GM13977 (cell line): ENCODE measurements around the gene GZF1.

Experiments
- DNase-seq: peaks from one replicate; pipeline ENCODE4 v3.0.0; 2012; ENCODE audit warnings: low spot score
- in situ Hi-C: fragments of 300-500 bp; cut with MboI; formaldehyde crosslinking; loops from one replicate; pipeline ENCODE4 v1.12.0; 2022; ENCODE audit warnings: low sequenced_read_pairs, low pct_unique_long_range_greater_than_20kb, mixed read lengths, inconsistent platforms; ENCODE audit not compliant: unreplicated experiment
- TF ChIP-seq, protein P1 (sequence below): IDR thresholded peaks from 2 replicates; pipeline ENCODE4 v1.5.1; 2012; ENCODE audit warnings: mild to moderate bottlenecking, control low read depth; ENCODE audit not compliant: insufficient read depth; ENCODE audit errors: extremely low read depth, missing control alignments

GZF1 gene

DNA sequence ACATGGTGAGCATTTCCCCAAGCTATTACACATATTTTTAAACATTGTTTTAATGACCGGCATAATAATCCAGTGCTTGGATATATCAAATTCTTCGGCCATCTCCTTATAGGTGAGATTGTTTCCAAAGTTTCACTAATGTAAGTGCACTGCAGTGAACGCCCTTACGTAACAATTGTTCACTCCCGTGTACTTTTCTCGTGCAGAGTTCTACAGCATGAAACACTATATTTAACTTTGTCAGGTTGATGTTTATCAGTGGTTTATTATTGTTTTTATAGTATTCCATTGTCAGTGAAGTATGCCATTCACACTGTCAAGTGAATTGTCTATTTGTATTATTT is 3.4 kb upstream of the GZF1 start:
- no peak for DNase-seq
- in situ Hi-C loops = no loop called here
- TF ChIP-seq, protein P1, sequence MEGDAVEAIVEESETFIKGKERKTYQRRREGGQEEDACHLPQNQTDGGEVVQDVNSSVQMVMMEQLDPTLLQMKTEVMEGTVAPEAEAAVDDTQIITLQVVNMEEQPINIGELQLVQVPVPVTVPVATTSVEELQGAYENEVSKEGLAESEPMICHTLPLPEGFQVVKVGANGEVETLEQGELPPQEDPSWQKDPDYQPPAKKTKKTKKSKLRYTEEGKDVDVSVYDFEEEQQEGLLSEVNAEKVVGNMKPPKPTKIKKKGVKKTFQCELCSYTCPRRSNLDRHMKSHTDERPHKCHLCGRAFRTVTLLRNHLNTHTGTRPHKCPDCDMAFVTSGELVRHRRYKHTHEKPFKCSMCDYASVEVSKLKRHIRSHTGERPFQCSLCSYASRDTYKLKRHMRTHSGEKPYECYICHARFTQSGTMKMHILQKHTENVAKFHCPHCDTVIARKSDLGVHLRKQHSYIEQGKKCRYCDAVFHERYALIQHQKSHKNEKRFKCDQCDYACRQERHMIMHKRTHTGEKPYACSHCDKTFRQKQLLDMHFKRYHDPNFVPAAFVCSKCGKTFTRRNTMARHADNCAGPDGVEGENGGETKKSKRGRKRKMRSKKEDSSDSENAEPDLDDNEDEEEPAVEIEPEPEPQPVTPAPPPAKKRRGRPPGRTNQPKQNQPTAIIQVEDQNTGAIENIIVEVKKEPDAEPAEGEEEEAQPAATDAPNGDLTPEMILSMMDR = no peak

DNA sequence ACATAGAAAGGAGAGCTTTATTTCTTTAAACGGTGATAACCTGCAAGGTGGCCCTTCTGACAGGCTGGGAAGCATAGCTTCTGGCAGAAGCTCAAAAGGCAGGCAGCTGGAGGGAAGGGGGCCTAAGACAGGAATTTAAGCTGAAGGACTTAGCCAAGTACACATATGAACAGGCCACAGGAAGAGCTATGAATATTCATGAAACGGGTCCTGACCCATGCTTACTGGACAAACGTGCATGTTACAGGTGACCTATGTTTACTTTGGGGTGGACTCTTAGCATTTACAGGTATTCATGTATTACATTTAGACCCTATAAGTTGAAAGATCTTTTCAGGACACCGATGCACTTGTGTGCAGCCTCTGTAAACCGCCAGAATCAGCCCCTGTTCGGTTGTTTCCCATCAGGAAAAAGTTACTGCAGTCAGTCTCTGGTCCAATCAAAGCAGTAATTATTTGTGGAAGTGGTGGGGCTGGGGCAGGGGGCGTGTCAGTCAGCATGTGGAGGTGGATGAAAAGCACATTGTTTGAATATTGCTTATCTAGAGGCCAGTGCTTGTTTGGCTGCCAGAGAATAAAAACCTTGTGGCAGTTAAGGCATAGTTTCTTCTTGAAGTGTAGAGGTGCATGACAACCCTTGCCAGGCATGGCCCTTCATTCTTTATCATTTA is 2.9 kb upstream of the GZF1 start:
- in situ Hi-C loops = no loop called here
- DNase-seq = no peak
- TF ChIP-seq, protein P1 = no peak

DNA sequence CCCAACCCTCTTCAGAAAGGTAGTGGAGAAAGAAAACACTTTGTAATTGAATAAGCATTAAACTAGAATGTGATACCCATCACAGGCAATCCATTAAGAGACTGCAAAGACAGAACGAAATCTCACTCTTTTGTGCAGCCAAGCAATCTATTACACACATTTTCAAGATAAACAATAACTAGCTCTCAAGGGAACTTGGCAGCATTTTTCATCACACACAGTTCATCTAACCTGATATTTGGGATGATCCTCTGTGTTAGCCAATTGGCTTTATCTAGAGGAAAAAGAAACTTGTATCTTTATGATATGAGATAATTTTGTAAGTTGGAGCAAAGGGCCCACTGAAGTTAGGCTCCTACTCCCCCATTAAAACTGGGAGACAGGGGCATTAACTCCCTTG is 1.5 kb upstream of the GZF1 start:
- no peak for DNase-seq
- in situ Hi-C loops = no loop called here
- TF ChIP-seq, protein P1 = no peak

DNA sequence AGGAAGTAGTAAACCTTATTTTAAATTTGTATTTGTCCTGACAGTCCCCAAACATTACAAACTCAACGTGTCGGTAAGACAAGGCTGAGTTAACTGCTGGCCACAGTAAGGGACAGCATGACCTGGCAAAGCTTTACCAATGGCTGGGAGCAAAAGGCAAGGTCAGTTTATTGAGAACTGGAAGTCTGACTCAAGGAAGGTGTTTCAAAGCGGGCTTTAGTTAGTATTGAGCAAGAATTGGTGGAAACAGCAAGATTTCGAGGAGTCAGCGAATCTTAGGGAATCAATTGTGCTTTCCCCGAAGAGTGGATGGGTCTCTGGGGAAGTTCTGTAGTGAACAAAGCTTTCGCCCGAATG is 885 bp upstream of the GZF1 start:
- TF ChIP-seq, protein P1 = no peak
- in situ Hi-C loops = no loop called here
- no peak for DNase-seq

DNA sequence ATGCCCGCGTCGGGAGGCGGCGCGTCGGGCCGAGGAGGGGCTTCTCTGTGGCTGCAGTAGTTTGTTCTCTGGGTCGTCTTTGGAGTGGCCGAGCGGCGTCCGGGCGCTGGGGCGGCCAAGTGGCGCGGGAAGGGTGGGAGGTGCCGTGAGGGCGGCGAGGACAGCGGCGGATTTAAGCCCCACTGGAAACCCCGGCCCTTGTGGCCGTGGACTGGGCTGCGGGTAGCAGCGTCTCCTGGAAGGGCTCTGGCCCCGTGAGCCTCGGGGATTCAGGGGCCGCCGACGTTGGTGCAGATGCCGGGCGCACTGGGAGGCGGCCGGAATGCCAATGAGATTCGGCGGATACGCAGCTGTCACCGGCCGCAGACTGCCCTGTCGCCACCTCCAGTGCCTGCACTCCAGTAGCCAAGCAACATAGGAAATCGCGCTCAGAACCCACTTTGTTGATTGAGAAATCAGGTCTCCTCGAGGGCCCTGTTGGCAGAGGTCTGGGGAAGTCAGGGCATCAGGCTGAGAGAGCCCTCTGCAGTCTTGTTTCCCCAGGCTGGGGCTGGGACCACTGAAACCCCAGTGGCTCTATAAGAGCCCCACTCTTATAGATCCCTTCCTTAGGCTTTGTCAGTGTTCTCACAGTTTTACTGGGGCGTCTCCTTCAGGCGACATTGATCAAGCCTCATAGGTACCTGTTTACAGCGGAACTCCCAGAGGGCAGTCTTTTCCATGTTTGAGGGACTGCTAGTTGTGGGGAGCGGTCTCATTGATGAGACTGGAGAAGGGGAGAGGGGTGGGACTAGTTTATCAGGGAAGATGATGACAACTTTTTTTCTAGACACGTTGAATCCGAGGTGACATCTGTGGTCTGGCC is 642 bp downstream of the GZF1 start:
- TF ChIP-seq, protein P1 = no peak

DNA sequence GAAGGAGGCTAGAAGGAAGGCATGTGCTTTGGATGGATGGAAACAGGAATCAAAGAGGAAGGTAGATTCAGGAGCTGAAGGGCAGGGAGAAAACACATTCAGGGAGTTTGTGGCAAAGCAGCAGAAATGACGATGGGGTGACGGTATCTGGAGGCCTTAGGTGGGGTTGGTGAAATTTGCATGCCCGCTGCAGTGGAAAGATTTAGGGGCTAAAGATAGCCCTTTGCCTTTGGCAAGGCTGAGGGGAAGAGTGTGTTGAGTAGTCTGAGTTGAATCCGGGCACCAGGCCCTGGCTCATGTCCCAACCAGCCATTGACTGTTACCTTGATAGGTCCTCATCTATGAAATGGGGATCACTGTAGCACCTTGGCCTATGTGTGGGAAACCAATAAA is 1.3 kb downstream of the GZF1 start:
- in situ Hi-C loops = no loop called here
- TF ChIP-seq, protein P1 = no peak
- DNase-seq = no peak

More for the DNA sequence above, 642 bp downstream of the GZF1 start:
- in situ Hi-C loops = no loop called here
- no peak for DNase-seq
